GM18907 (cell line): Measurements from ENCODE around the gene INSM2.

ENCODE experiments used
- ATAC-seq: cut with Tn5 transposase; IDR thresholded peaks from one replicate; pipeline ENCODE4 v1.9.1; 2021; ENCODE audit warnings: mild to moderate bottlenecking, moderate library complexity; ENCODE audit not compliant: unreplicated experiment

The INSM2 gene

DNA sequence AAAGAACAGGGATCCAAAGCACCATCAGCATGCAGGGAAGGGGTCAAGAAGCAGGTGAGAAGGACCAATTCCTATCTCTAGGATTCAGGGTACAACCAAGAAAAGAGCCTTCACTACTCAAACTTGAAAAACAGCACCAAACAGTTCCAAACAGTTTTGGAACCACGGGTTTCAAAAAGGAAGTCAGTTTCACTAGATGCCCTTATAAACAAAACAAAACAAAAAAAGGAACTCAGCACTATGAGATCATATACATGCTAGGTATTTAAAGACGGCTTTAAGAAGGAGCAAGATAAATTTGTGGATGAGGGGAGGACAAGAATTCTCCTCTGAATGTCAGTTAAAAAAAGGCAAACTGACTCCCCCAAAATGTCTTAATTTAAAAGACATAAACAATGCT, 6.0 kb downstream of the INSM2 start:
- ATAC-seq = no peak

DNA sequence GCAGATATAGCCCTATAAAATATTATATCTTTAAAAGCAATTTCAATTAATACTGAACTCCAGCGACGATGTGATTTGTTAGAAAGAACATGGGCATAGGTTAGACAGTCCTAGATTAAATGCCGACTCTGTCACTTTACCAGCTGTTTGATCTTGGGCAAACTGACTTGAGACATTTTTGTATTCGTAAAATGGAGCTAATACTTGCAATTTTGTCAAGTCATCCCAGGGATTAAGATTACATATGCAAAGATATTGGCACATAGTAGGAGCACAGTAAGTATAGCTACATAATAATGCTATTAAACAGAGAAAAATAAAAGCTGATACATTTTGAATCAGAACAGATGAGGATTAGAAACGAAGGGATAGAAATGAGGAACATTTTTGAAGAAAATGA, 9.0 kb downstream of the INSM2 start:
- no peak for ATAC-seq

DNA sequence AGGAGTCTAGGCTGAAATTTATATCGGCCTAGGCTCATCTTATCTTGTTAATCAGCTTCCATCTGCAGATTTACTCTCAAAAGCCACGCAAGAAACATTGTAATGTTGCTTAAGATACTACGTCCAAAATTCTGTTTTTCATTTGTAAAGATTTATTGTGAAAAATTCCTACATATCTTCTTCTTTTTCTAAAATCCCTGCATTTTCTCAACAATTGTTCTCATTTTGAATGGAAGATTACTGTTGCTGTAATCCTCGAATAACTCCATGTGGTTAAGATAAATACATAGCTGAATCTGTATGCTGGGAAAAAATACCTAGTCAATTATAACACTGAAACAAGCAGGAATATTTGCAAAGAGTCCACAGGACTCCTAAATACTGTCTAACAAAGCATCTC, 15.6 kb downstream of the INSM2 start:
- no peak for ATAC-seq

DNA sequence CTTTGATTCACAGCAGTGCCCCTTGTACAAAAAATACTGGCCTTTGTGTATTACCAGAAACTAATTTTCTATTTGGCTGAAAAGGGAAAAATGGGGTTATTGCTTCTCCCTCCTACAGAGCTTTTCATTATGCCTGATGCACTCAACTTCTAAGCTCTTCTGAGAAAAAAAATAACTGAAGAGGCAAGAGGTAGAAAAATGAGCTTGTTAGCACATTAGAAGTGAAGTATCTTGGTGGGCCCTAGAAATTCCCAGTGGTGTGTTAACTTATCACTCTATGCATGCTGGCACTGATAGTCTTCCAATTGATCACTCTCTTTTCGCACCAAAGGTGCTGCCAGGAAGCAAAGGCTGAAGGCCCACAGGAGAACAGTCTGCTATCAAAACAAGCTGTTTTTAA, 17.1 kb downstream of the INSM2 start:
- no peak for ATAC-seq

DNA sequence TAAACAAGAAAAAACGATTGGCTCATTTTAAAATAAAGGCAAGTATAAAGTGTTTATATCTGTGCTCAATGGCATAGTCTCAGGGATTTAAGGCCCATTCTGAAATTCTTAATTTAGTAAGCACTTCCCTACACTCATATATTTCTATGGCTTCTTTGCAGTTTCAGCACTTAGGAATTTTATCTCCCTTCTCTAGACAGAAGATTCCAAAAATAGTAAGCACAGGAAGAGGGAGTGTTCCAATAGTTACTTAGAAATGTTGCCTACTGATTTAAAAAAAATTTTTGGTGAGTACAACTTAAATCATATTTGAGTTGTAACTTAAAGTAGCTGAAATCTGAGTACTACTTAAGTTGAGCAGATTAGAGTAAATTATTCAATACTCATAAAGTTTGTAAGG, 19.8 kb downstream of the INSM2 start:
- ATAC-seq = no peak

DNA sequence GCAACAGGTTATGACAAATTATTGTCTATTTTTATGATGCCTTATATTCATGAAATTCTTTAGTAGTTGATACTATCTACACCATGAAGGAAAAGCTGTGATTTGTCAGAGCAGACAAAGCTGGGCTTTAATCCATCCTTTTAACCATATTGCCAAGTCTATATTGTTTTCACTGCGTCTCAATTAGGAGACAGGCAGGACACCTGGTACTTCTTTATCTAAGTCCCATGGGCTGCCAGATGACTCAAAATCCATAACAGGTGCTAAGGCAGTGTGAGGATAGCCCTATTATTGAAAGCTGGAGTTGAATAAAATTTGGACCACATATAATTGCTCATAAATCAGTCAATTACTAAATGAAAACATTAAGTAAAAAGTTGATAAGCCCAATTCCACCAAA, 22.6 kb downstream of the INSM2 start:
- no peak for ATAC-seq

DNA sequence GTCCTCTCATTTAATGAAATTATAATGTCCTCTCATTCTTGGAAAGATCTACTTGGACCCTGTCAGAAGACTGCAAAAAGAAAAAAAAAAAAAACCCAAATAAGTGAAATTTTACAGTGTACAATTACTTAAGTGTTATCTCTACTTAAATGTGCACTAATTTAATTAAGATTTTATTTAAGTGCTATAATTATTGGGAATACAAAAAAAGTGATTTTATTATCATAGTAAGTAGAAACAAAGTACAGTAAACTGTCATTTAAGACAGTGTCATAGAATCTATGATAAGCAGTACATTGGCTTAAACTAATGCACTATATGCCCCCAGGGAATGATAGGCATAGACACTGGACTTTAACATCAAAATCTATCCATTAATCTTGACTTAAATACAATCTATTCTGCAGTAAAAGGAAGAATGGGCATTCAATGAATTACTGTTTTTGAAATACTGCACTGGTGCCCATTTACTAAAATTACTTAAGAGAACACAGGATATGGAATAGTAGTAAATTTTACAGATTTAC, 23.3 kb downstream of the INSM2 start:
- ATAC-seq = no peak

DNA sequence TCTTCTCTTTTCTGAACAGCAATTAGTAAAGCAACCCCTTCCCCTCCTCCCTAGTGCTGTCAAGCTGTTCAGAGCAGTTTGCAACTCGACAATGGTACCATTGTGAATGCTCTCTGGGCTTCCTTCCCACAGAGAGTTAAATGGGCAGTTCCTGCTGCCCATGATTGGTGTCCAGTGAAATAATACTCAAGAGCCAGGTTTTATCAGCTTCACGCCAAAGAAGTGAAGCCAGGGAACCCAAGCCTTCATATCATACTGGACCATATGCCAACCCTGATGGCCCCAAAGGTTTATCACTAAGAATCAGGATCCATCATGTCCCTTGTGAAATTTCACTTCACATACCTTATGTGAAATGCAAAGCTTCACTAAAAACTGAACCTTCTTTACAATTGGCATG, 24.7 kb downstream of the INSM2 start:
- ATAC-seq = no peak

DNA sequence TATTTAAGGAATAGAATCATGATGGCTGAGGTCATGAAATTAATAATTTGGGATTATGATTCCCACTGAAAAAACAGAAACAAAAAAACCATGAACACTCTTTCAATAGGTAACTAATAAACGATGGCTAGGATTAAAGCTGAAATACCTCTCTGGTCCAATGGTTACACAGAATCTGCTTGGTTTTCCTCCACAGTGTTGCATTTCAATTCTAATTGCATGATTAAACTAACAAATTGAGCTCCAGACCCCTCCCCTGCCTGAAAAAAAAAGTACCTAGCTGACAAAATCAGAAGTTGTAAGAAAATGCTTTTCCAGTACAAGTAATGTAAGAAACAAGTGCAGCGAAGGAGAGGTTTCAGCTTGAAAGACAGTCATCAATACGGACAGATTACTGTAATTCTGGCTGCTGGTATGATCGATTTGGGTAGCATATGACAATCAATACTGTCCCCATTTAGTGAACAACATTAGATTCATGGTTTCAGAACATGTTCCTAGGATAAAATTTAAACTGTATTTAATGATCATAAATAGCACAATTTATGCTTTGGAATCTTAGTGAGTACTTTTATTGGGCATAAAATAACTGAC, 32.0 kb downstream of the INSM2 start:
- ATAC-seq = no peak

DNA sequence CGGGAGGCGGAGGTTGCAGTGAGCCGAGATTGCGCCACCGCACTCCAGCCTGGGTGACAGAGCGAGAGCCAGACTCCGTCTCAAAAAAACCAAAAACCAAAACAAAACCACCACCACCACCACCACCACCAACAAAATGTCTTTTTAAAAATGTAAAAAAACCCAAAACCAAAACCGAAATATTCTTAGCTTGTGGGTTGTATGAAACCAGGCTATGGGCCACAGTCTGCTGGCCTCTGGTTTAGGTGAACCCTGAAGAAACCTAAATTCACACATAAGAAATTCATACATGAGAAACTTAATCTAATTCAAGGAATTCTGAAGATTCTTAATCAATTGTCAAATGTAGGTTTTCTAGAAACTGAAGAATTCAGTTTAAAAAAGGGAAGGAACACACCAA, 37.6 kb downstream of the INSM2 start:
- no peak for ATAC-seq

DNA sequence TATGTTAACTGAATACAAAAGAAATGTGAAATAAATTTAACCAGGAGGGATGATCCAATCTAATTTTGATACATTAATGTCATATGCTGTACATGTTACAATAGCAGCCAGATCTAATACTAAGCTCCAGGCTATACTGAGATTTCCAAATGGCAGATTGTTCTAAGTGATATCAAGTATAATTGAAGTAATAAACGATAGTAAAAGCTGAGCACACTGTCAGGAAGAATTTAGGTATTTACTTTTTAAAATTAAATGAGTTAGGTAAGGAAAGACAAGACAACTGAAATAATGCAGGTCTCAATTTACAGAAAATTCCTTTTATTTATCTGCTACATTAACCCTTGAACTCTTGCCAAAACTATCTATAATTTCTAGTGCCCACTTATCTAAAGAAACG, 39.9 kb downstream of the INSM2 start:
- ATAC-seq = no peak

DNA sequence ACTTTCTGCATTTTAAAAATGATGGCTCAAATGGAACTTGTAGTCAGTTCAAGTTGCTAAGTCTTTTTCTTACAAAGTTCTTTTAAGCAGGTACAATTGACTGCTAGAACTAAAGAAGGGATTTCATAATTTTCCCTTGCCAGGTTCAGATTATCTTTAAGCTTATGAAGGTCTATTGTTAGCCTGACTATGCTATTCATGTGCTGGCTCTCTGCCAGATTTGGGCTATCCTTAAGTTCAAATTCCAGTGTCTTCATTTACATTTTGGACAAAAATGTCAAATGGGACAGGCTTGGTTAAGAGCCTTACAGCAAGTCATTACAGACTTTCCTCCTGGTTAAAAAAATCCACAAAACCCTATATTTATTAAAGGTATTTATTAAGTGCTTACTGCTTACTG, 42.3 kb downstream of the INSM2 start:
- ATAC-seq = no peak

DNA sequence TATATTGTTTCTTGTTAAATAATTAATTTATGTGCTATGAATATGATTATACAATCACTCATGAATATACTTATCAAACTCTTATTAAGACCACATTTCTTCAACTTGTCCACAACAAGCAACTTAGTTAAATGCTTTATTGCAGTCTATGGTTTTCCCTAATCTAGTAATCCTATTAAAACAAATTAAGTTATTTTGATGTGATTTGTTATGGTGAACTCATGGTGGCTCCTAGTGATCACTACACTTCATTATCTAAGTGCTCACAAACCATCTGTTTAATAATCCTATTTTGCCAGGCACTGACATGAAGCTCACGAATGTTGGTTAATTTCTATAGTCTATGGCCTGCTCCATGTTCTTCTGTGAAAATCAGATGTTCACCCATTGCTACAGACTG, 42.9 kb downstream of the INSM2 start:
- ATAC-seq = no peak

DNA sequence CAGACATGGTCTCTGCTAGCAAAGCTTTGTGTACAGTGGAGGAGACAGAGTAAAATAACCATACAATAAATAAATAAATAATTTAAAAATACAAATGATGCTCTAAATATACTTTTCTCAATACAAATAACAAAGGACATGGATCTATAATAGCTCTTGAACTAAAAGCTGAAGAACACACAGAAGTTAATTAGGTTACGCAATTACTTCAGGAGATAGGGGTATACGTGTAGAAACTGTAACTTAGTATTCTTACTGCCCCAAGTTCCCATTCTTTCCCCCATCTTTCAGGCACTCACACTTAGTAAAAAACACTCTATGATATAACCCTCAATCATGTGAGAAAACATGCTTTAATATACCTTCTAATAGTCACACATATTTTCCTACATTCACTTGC, 44.2 kb downstream of the INSM2 start:
- ATAC-seq = no peak

DNA sequence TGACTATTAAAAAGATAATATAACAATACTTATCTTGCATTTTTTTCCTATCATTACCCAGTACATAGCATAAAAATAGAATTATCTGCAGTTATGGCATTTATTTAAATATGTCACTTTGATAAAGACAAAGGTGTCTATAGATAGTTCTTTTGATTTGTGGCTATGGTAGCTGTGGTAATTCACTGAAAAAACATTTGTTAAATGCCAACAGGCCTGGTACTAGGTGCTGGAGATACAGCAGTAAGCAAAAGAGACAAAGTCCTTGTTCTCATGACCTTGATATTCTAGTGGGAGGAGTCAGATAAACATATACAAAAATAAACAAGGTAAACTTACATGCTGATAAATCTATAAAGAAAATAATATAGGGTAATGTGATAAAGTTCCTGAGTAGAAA, 44.7 kb downstream of the INSM2 start:
- ATAC-seq = no peak
